ENCODE results near the gene PTPRN2. TPM values are rescaled to one million over a fixed set of nuclear protein-coding genes. Genes with fewer than 3 reads are reported as not detected.

PTPRN2 gene
- total and polyA plus RNA-seq, 2 donors (not counting 1 experiment from before 2014, with no cell fraction given), result 0.54 to 1.2 TPM

DNA sequence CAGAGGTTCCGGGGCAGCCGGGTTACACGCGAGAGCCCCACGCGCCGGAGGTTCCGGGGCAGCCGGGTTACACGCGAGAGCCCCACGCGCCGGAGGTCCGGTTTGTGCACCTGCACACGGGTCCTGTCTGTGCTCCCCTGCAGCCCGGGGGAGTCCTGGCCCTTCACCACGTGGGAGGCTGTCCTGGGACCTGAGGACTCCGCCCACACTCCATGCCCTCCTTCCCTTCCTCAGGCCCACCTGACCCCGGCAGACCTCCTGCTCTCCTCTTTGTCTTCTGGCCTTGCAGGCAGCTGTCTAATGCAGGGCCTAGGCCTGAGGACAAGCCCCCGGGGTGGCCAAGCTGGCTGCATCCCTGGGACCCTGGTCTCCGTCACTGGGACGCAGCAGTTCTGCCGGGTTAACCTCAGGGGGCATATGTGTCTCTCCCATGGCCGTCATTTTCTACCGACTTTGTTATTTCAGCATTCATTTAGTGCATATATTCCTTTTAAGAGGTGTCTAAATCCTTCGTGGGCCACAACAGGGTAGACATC lies 876.2 kb downstream of the PTPRN2 start:
- no peak overlapping the region for H3K27ac ChIP-seq (ENCODE audit: insufficient read depth, low read length)

DNA sequence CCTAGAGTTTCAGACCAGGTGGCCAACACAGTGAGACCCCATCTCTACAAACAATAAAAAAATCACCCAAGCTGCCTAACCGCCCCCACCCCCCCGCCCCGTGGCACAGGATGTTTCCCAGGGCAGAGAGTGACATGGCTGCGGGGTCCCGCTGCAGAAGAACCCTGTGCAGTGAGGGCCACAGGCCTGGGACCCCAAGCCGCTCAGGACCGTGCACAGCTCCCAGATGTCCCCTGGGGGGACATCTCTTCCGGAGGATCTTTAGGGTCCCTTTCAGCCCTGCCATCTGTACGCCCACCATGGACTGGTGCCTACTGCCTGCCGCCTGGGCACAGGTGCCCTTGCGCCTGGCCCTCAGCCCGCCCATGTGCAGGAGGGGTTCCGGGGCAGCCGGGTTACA lies 877.2 kb downstream of the PTPRN2 start:
- Histone ChIP-seq H3K27me3 (ENCODE audit: control insufficient read depth, insufficient read depth, low read length) (no peaks in the 10 kb centered on the region), H3K27ac (ENCODE audit: insufficient read depth, low read length) (no peak overlapping the region), H3K4me2 (ENCODE audit: extremely low read depth, insufficient read depth, low read length) (no peak overlapping the region), H3K4me3 (replicated peaks in 1 of 4; ENCODE audit: control extremely low read depth in 1 of 4, insufficient read depth in 1 of 4, low read depth in 3 of 4, low read length in 4 of 4) (no peak overlapping the region), H3K9me3 (ENCODE audit: control insufficient read depth, insufficient read depth, low read depth, low read length) (no peaks in the 10 kb centered on the region), H3K9ac (ENCODE audit: insufficient read depth, low read length) (no peak overlapping the region), H3K36me3 (ENCODE audit: control insufficient read depth, insufficient read depth, low read length) (no peaks in the 10 kb centered on the region), H3K4me1 (ENCODE audit: control insufficient read depth, extremely low read depth, insufficient read depth, low read length) (no peaks in the 10 kb centered on the region), H2AFZ (ENCODE audit: low read length) (no peak overlapping the region), H4K20me1 (ENCODE audit: control insufficient read depth, extremely low read depth, insufficient read depth, low read length) (no peaks in the 10 kb centered on the region), H3K79me2 (ENCODE audit: control insufficient read depth, insufficient read depth, low read length) (no peaks in the 10 kb centered on the region)
- DNase-seq (ENCODE audit: low read depth in 2 of 2), result no peak
- TF ChIP-seq, protein P1, sequence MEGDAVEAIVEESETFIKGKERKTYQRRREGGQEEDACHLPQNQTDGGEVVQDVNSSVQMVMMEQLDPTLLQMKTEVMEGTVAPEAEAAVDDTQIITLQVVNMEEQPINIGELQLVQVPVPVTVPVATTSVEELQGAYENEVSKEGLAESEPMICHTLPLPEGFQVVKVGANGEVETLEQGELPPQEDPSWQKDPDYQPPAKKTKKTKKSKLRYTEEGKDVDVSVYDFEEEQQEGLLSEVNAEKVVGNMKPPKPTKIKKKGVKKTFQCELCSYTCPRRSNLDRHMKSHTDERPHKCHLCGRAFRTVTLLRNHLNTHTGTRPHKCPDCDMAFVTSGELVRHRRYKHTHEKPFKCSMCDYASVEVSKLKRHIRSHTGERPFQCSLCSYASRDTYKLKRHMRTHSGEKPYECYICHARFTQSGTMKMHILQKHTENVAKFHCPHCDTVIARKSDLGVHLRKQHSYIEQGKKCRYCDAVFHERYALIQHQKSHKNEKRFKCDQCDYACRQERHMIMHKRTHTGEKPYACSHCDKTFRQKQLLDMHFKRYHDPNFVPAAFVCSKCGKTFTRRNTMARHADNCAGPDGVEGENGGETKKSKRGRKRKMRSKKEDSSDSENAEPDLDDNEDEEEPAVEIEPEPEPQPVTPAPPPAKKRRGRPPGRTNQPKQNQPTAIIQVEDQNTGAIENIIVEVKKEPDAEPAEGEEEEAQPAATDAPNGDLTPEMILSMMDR (conservative IDR thresholded peaks at IDR 0.05 in 1 of 2, IDR thresholded peaks at IDR 0.05 in 1 of 2; ENCODE audit: low read depth in 1 of 2, low read length in 2 of 2), result no peak
- TF ChIP-seq EZH2 (IDR thresholded peaks at IDR 0.05; ENCODE audit: low read length, missing control alignments), result no peak

More for the DNA sequence above, 876.2 kb downstream of the PTPRN2 start:
- Histone ChIP-seq H3K79me2 (ENCODE audit: control insufficient read depth, insufficient read depth, low read length) (no peaks in the 10 kb centered on the region), H3K4me1 (ENCODE audit: control insufficient read depth, extremely low read depth, insufficient read depth, low read length) (no peaks in the 10 kb centered on the region), H3K4me3 (replicated peaks in 1 of 4; ENCODE audit: control extremely low read depth in 1 of 4, insufficient read depth in 1 of 4, low read depth in 3 of 4, low read length in 4 of 4) (no peak overlapping the region), H3K9ac (ENCODE audit: insufficient read depth, low read length) (no peak overlapping the region), H3K36me3 (ENCODE audit: control insufficient read depth, insufficient read depth, low read length) (no peaks in the 10 kb centered on the region), H4K20me1 (ENCODE audit: control insufficient read depth, extremely low read depth, insufficient read depth, low read length) (no peaks in the 10 kb centered on the region), H2AFZ (ENCODE audit: low read length) (no peak overlapping the region), H3K27me3 (ENCODE audit: control insufficient read depth, insufficient read depth, low read length) (no peaks in the 10 kb centered on the region), H3K9me3 (ENCODE audit: control insufficient read depth, insufficient read depth, low read depth, low read length) (no peaks in the 10 kb centered on the region), H3K4me2 (ENCODE audit: extremely low read depth, insufficient read depth, low read length) (no peak overlapping the region)
- DNase-seq (ENCODE audit: low read depth in 2 of 2), result no peak
- TF ChIP-seq EZH2 (IDR thresholded peaks at IDR 0.05; ENCODE audit: low read length, missing control alignments), result no peak
- TF ChIP-seq, protein P1 (conservative IDR thresholded peaks at IDR 0.05 in 1 of 2, IDR thresholded peaks at IDR 0.05 in 1 of 2; ENCODE audit: low read depth in 1 of 2, low read length in 2 of 2), result no peak

DNA sequence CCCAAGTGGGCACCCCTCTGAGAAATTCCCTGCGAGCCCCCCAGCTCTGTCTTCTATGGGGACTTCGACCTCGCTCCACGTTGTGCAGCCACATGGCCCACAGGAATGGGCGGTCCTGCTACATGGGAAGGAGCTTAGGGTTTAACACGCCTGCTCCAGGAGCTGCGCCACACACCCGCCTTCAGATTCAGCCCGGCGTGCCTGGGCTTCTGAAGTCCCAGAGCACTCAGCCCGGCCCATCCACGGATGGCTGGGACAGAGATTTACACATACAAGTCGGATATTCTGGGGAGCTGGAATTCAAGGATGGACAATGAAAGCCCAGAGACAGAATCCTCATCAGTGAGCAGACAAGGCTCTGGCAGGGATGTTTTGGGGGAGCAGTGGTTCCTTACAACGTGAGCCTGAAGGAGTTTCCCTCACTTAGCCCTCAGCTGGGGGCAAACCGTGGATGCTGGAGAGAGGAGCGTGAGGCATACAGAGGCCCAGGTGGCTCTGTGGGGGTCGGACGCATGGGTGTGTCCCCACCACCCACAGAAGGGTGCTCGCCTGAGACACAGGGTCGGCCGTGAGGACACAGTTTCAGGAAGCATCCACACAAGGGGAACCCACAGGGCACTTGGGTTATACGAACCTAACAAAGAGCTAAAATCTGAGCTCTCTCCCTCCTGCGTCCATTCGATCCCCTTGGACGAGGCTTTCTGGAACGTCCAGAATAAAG lies 877.9 kb downstream of the PTPRN2 start:
- Histone ChIP-seq H3K36me3 (ENCODE audit: control insufficient read depth, insufficient read depth, low read length) (no peaks in the 10 kb centered on the region), H3K27me3 (ENCODE audit: control insufficient read depth, insufficient read depth, low read length) (no peaks in the 10 kb centered on the region), H3K4me2 (ENCODE audit: extremely low read depth, insufficient read depth, low read length) (no peak overlapping the region), H3K9ac (ENCODE audit: insufficient read depth, low read length) (no peak overlapping the region), H3K27ac (ENCODE audit: insufficient read depth, low read length) (no peak overlapping the region), H3K79me2 (ENCODE audit: control insufficient read depth, insufficient read depth, low read length) (no peaks in the 10 kb centered on the region), H4K20me1 (ENCODE audit: control insufficient read depth, extremely low read depth, insufficient read depth, low read length) (no peaks in the 10 kb centered on the region), H3K4me1 (ENCODE audit: control insufficient read depth, extremely low read depth, insufficient read depth, low read length) (no peaks in the 10 kb centered on the region), H2AFZ (ENCODE audit: low read length) (no peak overlapping the region), H3K9me3 (ENCODE audit: control insufficient read depth, insufficient read depth, low read depth, low read length) (no peaks in the 10 kb centered on the region), H3K4me3 (replicated peaks in 1 of 4; ENCODE audit: control extremely low read depth in 1 of 4, insufficient read depth in 1 of 4, low read depth in 3 of 4, low read length in 4 of 4) (no peak overlapping the region)
- no peak for DNase-seq (ENCODE audit: low read depth in 2 of 2)
- TF ChIP-seq, protein P1 (conservative IDR thresholded peaks at IDR 0.05 in 1 of 2, IDR thresholded peaks at IDR 0.05 in 1 of 2; ENCODE audit: low read depth in 1 of 2, low read length in 2 of 2), result no peak
- no peak for TF ChIP-seq EZH2 (IDR thresholded peaks at IDR 0.05; ENCODE audit: low read length, missing control alignments)

Data from fibroblast of lung (primary cell).